ENCODE data around the gene EMSY. TPM values are rescaled to one million over a fixed set of nuclear protein-coding genes. Genes with fewer than 3 reads are reported as not detected.

EMSY gene
- total RNA-seq, 1 donor from 2014 or later = 18.3 TPM

- DNase-seq (ENCODE audit: low spot score) = no peak
Observed at GRCh38 chr11:76596652-76597051, 151.8 kb downstream of the EMSY start.

- DNase-seq (ENCODE audit: low spot score) = no peak
Observed at GRCh38 chr11:76597533-76598425, 153.0 kb downstream of the EMSY start.

- DNase-seq (ENCODE audit: low spot score) = no peak
Observed at GRCh38 chr11:76598426-76598839, 153.6 kb downstream of the EMSY start.

GRCh38 chr11:76599041-76600013, 154.5 kb downstream of the EMSY start:
- DNase-seq (ENCODE audit: low spot score) = no peak

GRCh38 chr11:76600124-76600655, 155.4 kb downstream of the EMSY start:
- DNase-seq (ENCODE audit: low spot score) = no peak

GRCh38 chr11:76601272-76601671, 156.5 kb downstream of the EMSY start:
- DNase-seq (ENCODE audit: low spot score) = no peak

GRCh38 chr11:76601724-76602123, 156.9 kb downstream of the EMSY start:
- no peak for DNase-seq (ENCODE audit: low spot score)

- DNase-seq (ENCODE audit: low spot score) = no peak
Observed at GRCh38 chr11:76602431-76602861, 157.6 kb downstream of the EMSY start.

Other genes with a start within 250 kb of the EMSY start
- gene WNT11, start 238.5 kb upstream of the EMSY start, total RNA-seq = 1.8 TPM
- gene THAP12, start 63.9 kb upstream of the EMSY start, total RNA-seq = 23.1 TPM
- 3.0 TPM for gene GVQW3, start 63.7 kb upstream of the EMSY start, total RNA-seq
- 33.2 TPM for gene LRRC32, start 225.7 kb downstream of the EMSY start, total RNA-seq